ENCODE measurements around the gene NTM. TPM values are rescaled to one million over a fixed set of nuclear protein-coding genes. Genes with fewer than 3 reads are reported as not detected.

NTM gene
- polyA plus RNA-seq, 1 donor (not counting 4 experiments of a cell fraction or from before 2014, with no cell fraction given) = 47.9 TPM

DNA sequence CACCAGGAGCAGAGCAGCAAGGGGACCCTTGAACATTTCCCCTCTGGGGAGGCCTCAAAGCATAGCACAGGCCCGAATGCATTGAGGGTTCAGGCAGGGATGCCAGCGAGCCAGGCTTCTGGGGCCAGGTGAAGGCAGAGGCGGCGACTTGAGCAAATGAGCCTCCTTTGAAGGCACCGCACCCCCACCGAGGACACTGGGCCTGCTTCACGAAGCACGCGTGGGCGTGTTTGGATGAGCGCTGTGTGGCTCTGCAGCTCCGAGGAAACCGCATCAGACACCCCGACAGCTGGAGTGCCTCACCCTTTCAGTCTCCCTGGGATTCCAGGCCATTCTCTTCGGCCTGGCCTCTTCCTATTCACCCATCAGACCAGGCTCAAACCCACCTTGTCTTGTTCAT is 301.8 kb downstream of the NTM start:
- Histone ChIP-seq H4K20me1 (ENCODE audit: control insufficient read depth, extremely low read depth, insufficient read depth, low read length) (no peaks in the 10 kb centered on the region), H3K79me2 (ENCODE audit: control insufficient read depth, insufficient read depth, low read length) (no peaks in the 10 kb centered on the region), H3K9me3 (ENCODE audit: control insufficient read depth, low read depth, low read length) (no peaks in the 10 kb centered on the region), H3K4me1 (ENCODE audit: control insufficient read depth, extremely low read depth, insufficient read depth, low read length) (no peaks in the 10 kb centered on the region), H3K27me3 (ENCODE audit: control insufficient read depth, extremely low read depth, insufficient read depth, low read length) (no peaks in the 10 kb centered on the region), H3K9me1 (ENCODE audit: control insufficient read depth, extremely low read depth, insufficient read depth, low read length) (no peaks in the 10 kb centered on the region), H3K27ac (ENCODE audit: control insufficient read depth, insufficient read depth, low read length) (no peak overlapping the region), H3K9ac (ENCODE audit: control insufficient read depth, extremely low read depth, insufficient read depth, low read length) (no peak overlapping the region), H3K4me3 (ENCODE audit: control insufficient read depth in 2 of 3, extremely low read depth in 1 of 3, insufficient read depth in 2 of 3, low read depth in 1 of 3, low read length in 3 of 3) (no peak overlapping the region), H3K4me2 (ENCODE audit: control insufficient read depth, extremely low read depth, insufficient read depth, low read depth, low read length) (no peak overlapping the region), H3K36me3 (ENCODE audit: control insufficient read depth in 2 of 2, extremely low read depth in 1 of 2, insufficient read depth in 2 of 2, low read length in 2 of 2) (no peaks in the 10 kb centered on the region), H2AFZ (ENCODE audit: control insufficient read depth, low read length) (no peak overlapping the region)
- DNase-seq (ENCODE audit: low read depth, low spot score) = no peak
- no peak for TF ChIP-seq EZH2 (IDR thresholded peaks at IDR 0.05; ENCODE audit: low read length)
- TF ChIP-seq, protein P1, sequence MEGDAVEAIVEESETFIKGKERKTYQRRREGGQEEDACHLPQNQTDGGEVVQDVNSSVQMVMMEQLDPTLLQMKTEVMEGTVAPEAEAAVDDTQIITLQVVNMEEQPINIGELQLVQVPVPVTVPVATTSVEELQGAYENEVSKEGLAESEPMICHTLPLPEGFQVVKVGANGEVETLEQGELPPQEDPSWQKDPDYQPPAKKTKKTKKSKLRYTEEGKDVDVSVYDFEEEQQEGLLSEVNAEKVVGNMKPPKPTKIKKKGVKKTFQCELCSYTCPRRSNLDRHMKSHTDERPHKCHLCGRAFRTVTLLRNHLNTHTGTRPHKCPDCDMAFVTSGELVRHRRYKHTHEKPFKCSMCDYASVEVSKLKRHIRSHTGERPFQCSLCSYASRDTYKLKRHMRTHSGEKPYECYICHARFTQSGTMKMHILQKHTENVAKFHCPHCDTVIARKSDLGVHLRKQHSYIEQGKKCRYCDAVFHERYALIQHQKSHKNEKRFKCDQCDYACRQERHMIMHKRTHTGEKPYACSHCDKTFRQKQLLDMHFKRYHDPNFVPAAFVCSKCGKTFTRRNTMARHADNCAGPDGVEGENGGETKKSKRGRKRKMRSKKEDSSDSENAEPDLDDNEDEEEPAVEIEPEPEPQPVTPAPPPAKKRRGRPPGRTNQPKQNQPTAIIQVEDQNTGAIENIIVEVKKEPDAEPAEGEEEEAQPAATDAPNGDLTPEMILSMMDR (optimal IDR thresholded peaks at IDR 0.05 in 1 of 3, IDR thresholded peaks at IDR 0.05 in 1 of 3, conservative IDR thresholded peaks at IDR 0.05 in 1 of 3; ENCODE audit: extremely low read depth in 1 of 3, insufficient read depth in 2 of 3, low read length in 3 of 3) = no peak
- dilution Hi-C loops (cut with MboI; ENCODE audit: extremely low pct_ligation_motif_present, low sequenced_read_pairs) = loop anchor here (25.0 kb wide), 1 partner anchor 610 kb away; no protein-coding TSS in a partner anchor
- no peak for FAIRE-seq

DNA sequence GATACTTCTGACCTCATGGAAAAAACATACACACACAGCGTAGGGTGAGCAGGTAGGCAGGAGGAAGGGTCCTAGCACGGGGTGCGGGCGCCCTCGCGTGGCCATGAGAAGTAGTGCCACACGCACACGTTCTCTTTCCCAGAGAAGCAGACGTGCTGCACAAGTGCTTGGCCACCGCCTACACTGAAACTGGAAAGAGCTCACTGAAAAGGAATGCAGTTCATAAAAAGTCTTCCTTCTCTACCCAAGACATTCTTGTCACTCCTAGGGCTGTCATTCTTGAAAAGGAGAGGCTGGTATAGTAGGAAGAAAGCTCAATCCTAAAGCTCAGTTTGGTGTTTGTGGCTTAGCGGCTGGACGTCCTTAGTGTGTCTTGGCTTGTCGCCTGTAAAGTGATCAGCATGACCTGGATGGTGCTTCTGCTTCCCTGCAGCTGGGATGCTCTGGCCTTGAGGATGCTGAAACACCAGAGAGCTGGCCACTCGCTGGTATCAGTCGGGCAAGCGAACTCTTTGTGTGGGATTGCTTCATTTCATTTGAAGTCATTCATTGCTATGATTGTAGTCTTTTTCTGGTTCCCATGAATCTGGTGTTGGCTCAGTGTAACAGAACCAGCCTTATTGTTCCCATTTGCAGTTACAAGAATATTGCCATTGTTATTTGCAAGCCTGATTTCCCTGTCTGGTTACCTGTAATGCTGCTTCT is 303.8 kb downstream of the NTM start:
- Histone ChIP-seq H3K79me2 (ENCODE audit: control insufficient read depth, insufficient read depth, low read length) (no peaks in the 10 kb centered on the region), H3K9ac (ENCODE audit: control insufficient read depth, extremely low read depth, insufficient read depth, low read length) (no peak overlapping the region), H3K36me3 (ENCODE audit: control insufficient read depth in 2 of 2, extremely low read depth in 1 of 2, insufficient read depth in 2 of 2, low read length in 2 of 2) (no peaks in the 10 kb centered on the region), H3K27ac (ENCODE audit: control insufficient read depth, insufficient read depth, low read length) (no peak overlapping the region), H3K9me3 (ENCODE audit: control insufficient read depth, low read depth, low read length) (no peaks in the 10 kb centered on the region), H4K20me1 (ENCODE audit: control insufficient read depth, extremely low read depth, insufficient read depth, low read length) (no peaks in the 10 kb centered on the region), H3K4me3 (ENCODE audit: control insufficient read depth in 2 of 3, extremely low read depth in 1 of 3, insufficient read depth in 2 of 3, low read depth in 1 of 3, low read length in 3 of 3) (no peak overlapping the region), H3K9me1 (ENCODE audit: control insufficient read depth, extremely low read depth, insufficient read depth, low read length) (no peaks in the 10 kb centered on the region), H2AFZ (ENCODE audit: control insufficient read depth, low read length) (no peak overlapping the region), H3K27me3 (ENCODE audit: control insufficient read depth, extremely low read depth, insufficient read depth, low read length) (no peaks in the 10 kb centered on the region), H3K4me1 (ENCODE audit: control insufficient read depth, extremely low read depth, insufficient read depth, low read length) (no peaks in the 10 kb centered on the region), H3K4me2 (ENCODE audit: control insufficient read depth, extremely low read depth, insufficient read depth, low read depth, low read length) (no peak overlapping the region)
- FAIRE-seq (peak; percentile 72), DNase-seq (ENCODE audit: low read depth, low spot score) (no peak)
- no peak for TF ChIP-seq EZH2 (IDR thresholded peaks at IDR 0.05; ENCODE audit: low read length)
- TF ChIP-seq, protein P1 (optimal IDR thresholded peaks at IDR 0.05 in 1 of 3, IDR thresholded peaks at IDR 0.05 in 1 of 3, conservative IDR thresholded peaks at IDR 0.05 in 1 of 3; ENCODE audit: extremely low read depth in 1 of 3, insufficient read depth in 2 of 3, low read length in 3 of 3) = peak; percentile 99
- dilution Hi-C loops (cut with MboI; ENCODE audit: extremely low pct_ligation_motif_present, low sequenced_read_pairs) = loop anchor here (25.0 kb wide), 1 partner anchor 612 kb away; no protein-coding TSS in a partner anchor
